ENCODE results near the gene NETO2. TPM values are rescaled to one million over a fixed set of nuclear protein-coding genes. Genes with fewer than 3 reads are reported as not detected.

The NETO2 gene
- total and polyA plus RNA-seq, 2 of the 13 experiments (the other 11 are each of a cell fraction or from before 2014, with no cell fraction given): 8.2 to 13.5 TPM

GRCh38 chr16:47141773-47142485 is 1.8 kb downstream of the NETO2 start (continued):
- TF ChIP-seq PRDM10 (CRISPR knock-in tag; IDR thresholded peaks at IDR 0.05; ENCODE audit: low read depth): no peak
- TF ChIP-seq POLR2A (IDR thresholded peaks at IDR 0.05; ENCODE audit: insufficient read depth in 1 of 2, low read depth in 2 of 2, low read length in 2 of 2): no peak
- TF ChIP-seq ZBTB14 (CRISPR knock-in tag; IDR thresholded peaks at IDR 0.05): no peak
- TF ChIP-seq ZBTB21 (CRISPR knock-in tag; IDR thresholded peaks at IDR 0.05): no peak
- TF ChIP-seq NCOA1 (CRISPR knock-in tag; IDR thresholded peaks at IDR 0.05): no peak
- TF ChIP-seq SP140L (CRISPR knock-in tag; IDR thresholded peaks at IDR 0.05; ENCODE audit: borderline replicate concordance): no peak
- TF ChIP-seq DRAP1 (CRISPR knock-in tag; IDR thresholded peaks at IDR 0.05): peak; percentile 68
- TF ChIP-seq MAFF (IDR thresholded peaks at IDR 0.05; ENCODE audit: low read depth, low read length): 0 out of 2 replicates have a peak, but pooled peaks have one; percentile 4
- TF ChIP-seq NCOA2 (CRISPR knock-in tag; IDR thresholded peaks at IDR 0.05): no peak
- TF ChIP-seq ZBTB43 (CRISPR knock-in tag; conservative IDR thresholded peaks at IDR 0.05): no peak
- TF ChIP-seq ZBED4 (CRISPR knock-in tag; IDR thresholded peaks at IDR 0.05; ENCODE audit: borderline replicate concordance): no peak
- no peak for TF ChIP-seq ZNF589 (CRISPR knock-in tag; conservative IDR thresholded peaks at IDR 0.05)
- TF ChIP-seq KLF6 (CRISPR knock-in tag; IDR thresholded peaks at IDR 0.05): 0 out of 2 replicates have a peak, but pooled peaks have one; percentile 34
- TF ChIP-seq ZNF317 (CRISPR knock-in tag; IDR thresholded peaks at IDR 0.05): no peak
- TF ChIP-seq ATF3 (CRISPR knock-in tag; IDR thresholded peaks at IDR 0.05): no peak
- no peak for TF ChIP-seq GABPB1 (CRISPR knock-in tag; IDR thresholded peaks at IDR 0.05)
- no peak for TF ChIP-seq HMG20A (CRISPR knock-in tag; IDR thresholded peaks at IDR 0.05; ENCODE audit: borderline replicate concordance)
- TF ChIP-seq ZNF570 (CRISPR knock-in tag; IDR thresholded peaks at IDR 0.05; ENCODE audit: borderline replicate concordance): no peak
- TF ChIP-seq SALL1 (CRISPR knock-in tag; IDR thresholded peaks at IDR 0.05): peak; percentile 85

Data from HepG2 (cell line).